ENCODE measurements around the gene KRT16. TPM values are rescaled to one million over a fixed set of nuclear protein-coding genes. Genes with fewer than 3 reads are reported as not detected.
"Not testable (repeated sequence)": the region's sequence is repeated elsewhere in the genome, so short reads cannot be mapped to it uniquely, and the experiment has no call there.

The KRT16 gene
- not detected in 2 replicates for total RNA-seq

- intact Hi-C loops (cut with micrococcal nuclease) = not testable (repeated sequence)
These were observed at the start of gene KRT16 for GRCh38 chr17:41612376-41613160. Gene KRT16, minus strand, starts transcription at chr17:41612767. Its CDS starts 79 bp downstream, at chr17:41612688.

GRCh38 chr17:41660221-41660711, 47.7 kb upstream of the KRT16 start:
- intact Hi-C loops (cut with micrococcal nuclease) = loop anchor here (5.0 kb wide), 1 partner anchor 858 kb away; no protein-coding TSS in a partner anchor

GRCh38 chr17:41659427-41660212, 47.1 kb upstream of the KRT16 start:
- intact Hi-C loops (cut with micrococcal nuclease) = loop anchor here (5.0 kb wide), 1 partner anchor 857 kb away; no protein-coding TSS in a partner anchor

- intact Hi-C loops (cut with micrococcal nuclease) = no loop called here
These were observed 46.3 kb upstream of the KRT16 start for GRCh38 chr17:41658846-41659245.

GRCh38 chr17:41657936-41658335, 45.4 kb upstream of the KRT16 start:
- intact Hi-C loops (cut with micrococcal nuclease) = no loop called here

- intact Hi-C loops (cut with micrococcal nuclease) = no loop called here
These were observed 44.7 kb upstream of the KRT16 start for GRCh38 chr17:41657176-41657754.

GRCh38 chr17:41656249-41657023, 43.9 kb upstream of the KRT16 start:
- intact Hi-C loops (cut with micrococcal nuclease) = no loop called here

GRCh38 chr17:41655611-41656111, 43.1 kb upstream of the KRT16 start:
- intact Hi-C loops (cut with micrococcal nuclease) = no loop called here

GRCh38 chr17:41654678-41655607, 42.4 kb upstream of the KRT16 start:
- intact Hi-C loops (cut with micrococcal nuclease) = no loop called here

- intact Hi-C loops (cut with micrococcal nuclease) = no loop called here
These were observed 41.5 kb upstream of the KRT16 start for GRCh38 chr17:41653892-41654677.

- intact Hi-C loops (cut with micrococcal nuclease) = no loop called here
These were observed 40.9 kb upstream of the KRT16 start for GRCh38 chr17:41653421-41653820.

- intact Hi-C loops (cut with micrococcal nuclease) = no loop called here
These were observed 39.9 kb upstream of the KRT16 start for GRCh38 chr17:41652461-41652970.

GRCh38 chr17:41651625-41652460, 39.3 kb upstream of the KRT16 start:
- intact Hi-C loops (cut with micrococcal nuclease) = no loop called here

GRCh38 chr17:41650794-41651624, 38.4 kb upstream of the KRT16 start:
- intact Hi-C loops (cut with micrococcal nuclease) = no loop called here

GRCh38 chr17:41649923-41650519, 37.5 kb upstream of the KRT16 start:
- intact Hi-C loops (cut with micrococcal nuclease) = loop anchor here (2.0 to 10.0 kb wide), 3 partner anchors 71 to 743 kb away; partner anchors contain the start of genes KRT35 and KRT36

All from T-helper 2 cell treated with Interferon-gamma antibody and Interleukin-4, amounts not matched to agents 100 ng/mL and 5 ng/mL, for 36 hours (primary cell).